ENCODE data around the gene C19orf33. TPM values are rescaled to one million over a fixed set of nuclear protein-coding genes. Genes with fewer than 3 reads are reported as not detected.

Gene C19orf33
- total RNA-seq, 2 experiments from 2014 or later: not detected

- TF ChIP-seq EZH2phosphoT487 (IDR thresholded peaks at IDR 0.05; ENCODE audit: borderline replicate concordance, low read depth, low read length) (no peak), CTCF (conservative IDR thresholded peaks at IDR 0.05; ENCODE audit: low read length) (no peak)
- DNase-seq (ENCODE audit: low spot score): no peak
- POLR2A ChIA-PET: no interaction called here
Measured at GRCh38 chr19:38307076-38307475, 3.0 kb downstream of the C19orf33 start.

GRCh38 chr19:38307597-38307996, 3.5 kb downstream of the C19orf33 start:
- Histone ChIP-seq H3K9me2 (ENCODE audit: insufficient read depth, low read length) (no peaks in the 10 kb centered on the region), H3K36me3 (ENCODE audit: insufficient read depth, low read length) (peaks cover 9% of the 10 kb centered on the region; the same call in 1 of the 2 replicates), H3K79me2 (ENCODE audit: insufficient read depth, low read depth, low read length) (no peaks in the 10 kb centered on the region), H2AFZ (ENCODE audit: low read length) (no peak overlapping the region), H3K4me1 (ENCODE audit: insufficient read depth, low read length, poor library complexity, severe bottlenecking) (no peaks in the 10 kb centered on the region), H3K4me3 (ENCODE audit: low read depth, low read length, poor library complexity, severe bottlenecking) (no peak overlapping the region), H3K9me3 (ENCODE audit: low read length) (no peaks in the 10 kb centered on the region), H3K27ac (ENCODE audit: low read depth, low read length, poor library complexity, severe bottlenecking) (no peak overlapping the region), H4K20me1 (ENCODE audit: insufficient read depth, low read length) (no peaks in the 10 kb centered on the region), H3K4me2 (ENCODE audit: low read length) (no peak overlapping the region)
- intact Hi-C loops (cut with micrococcal nuclease; ENCODE audit: unreplicated experiment): no loop called here
- no peak for DNase-seq (ENCODE audit: low spot score)
- BruUV-seq (replicated peaks): no TSS peak
- ChIA-PET POLR2A (no interaction called here), CTCF (ENCODE audit: unreplicated experiment) (no interaction called here)
- TF ChIP-seq EZH2phosphoT487 (IDR thresholded peaks at IDR 0.05; ENCODE audit: borderline replicate concordance, low read depth, low read length) (no peak), CTCF (conservative IDR thresholded peaks at IDR 0.05; ENCODE audit: low read length) (no peak)

More at GRCh38 chr19:38307076-38307475, 3.0 kb downstream of the C19orf33 start:
- no TSS peak for BruUV-seq (replicated peaks)
- no peaks in the 10 kb centered on the region for H3K79me2 ChIP-seq (ENCODE audit: insufficient read depth, low read depth, low read length)
- no peak overlapping the region for H3K27ac ChIP-seq (ENCODE audit: low read depth, low read length, poor library complexity, severe bottlenecking)
- H3K36me3 ChIP-seq (ENCODE audit: insufficient read depth, low read length): peaks cover 9% of the 10 kb centered on the region; the same call in 1 of the 2 replicates
- no peak overlapping the region for H3K4me3 ChIP-seq (ENCODE audit: low read depth, low read length, poor library complexity, severe bottlenecking)
- CTCF ChIA-PET (ENCODE audit: unreplicated experiment): no interaction called here
- H3K4me1 ChIP-seq (ENCODE audit: insufficient read depth, low read length, poor library complexity, severe bottlenecking): no peaks in the 10 kb centered on the region
- H2AFZ ChIP-seq (ENCODE audit: low read length): no peak overlapping the region
- H3K4me2 ChIP-seq (ENCODE audit: low read length): no peak overlapping the region
- no peaks in the 10 kb centered on the region for H3K9me2 ChIP-seq (ENCODE audit: insufficient read depth, low read length)
- intact Hi-C loops (cut with micrococcal nuclease; ENCODE audit: unreplicated experiment): no loop called here
- H4K20me1 ChIP-seq (ENCODE audit: insufficient read depth, low read length): no peaks in the 10 kb centered on the region
- no peaks in the 10 kb centered on the region for H3K9me3 ChIP-seq (ENCODE audit: low read length)

DNA sequence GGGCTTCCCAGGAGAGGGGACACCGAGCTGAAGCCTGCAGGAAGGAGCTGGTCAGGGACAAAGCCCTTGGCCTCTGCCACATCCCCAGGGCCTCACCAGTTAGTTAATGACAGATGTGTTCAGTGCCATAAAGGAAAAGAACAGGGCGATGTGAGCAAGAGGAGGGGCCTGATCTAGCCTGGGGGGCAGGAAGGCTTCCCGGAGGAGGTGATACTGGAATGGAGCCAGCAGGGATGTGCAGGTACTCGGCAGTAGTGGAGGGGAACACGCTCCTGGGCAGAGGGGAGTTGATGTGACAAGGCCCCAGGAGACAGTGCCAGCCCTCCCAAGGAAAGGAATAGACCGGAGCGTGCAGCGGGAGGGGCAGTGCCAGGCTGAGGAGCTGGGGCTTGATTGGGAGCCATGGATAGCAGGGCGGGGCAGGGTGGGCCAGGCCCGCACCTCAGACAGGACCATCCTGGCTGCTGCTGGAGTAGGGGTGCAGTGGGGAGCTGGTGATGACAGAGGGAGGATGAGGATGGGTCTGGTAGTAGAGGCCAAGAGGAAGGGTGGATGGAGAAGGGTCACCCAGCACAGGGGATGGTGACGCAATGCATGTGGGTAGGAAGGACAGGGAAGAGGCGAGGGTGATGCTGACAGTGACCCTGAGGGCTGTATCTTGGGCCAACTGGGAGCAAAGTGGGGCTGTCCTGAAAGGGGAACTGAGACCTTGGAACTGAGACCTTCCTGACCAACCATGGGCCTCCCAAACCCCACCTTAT, 4.1 kb downstream of the C19orf33 start:
- Histone ChIP-seq H3K9me2 (ENCODE audit: insufficient read depth, low read length) (no peaks in the 10 kb centered on the region), H3K4me3 (ENCODE audit: low read depth, low read length, poor library complexity, severe bottlenecking) (no peak overlapping the region), H2AFZ (ENCODE audit: low read length) (no peak overlapping the region), H3K4me2 (ENCODE audit: low read length) (no peak overlapping the region), H3K79me2 (ENCODE audit: insufficient read depth, low read depth, low read length) (no peaks in the 10 kb centered on the region), H4K20me1 (ENCODE audit: insufficient read depth, low read length) (no peaks in the 10 kb centered on the region), H3K9me3 (ENCODE audit: low read length) (no peaks in the 10 kb centered on the region), H3K4me1 (ENCODE audit: insufficient read depth, low read length, poor library complexity, severe bottlenecking) (no peaks in the 10 kb centered on the region), H3K36me3 (ENCODE audit: insufficient read depth, low read length) (peaks cover 9% of the 10 kb centered on the region; the same call in 1 of the 2 replicates), H3K27ac (ENCODE audit: low read depth, low read length, poor library complexity, severe bottlenecking) (no peak overlapping the region)
- intact Hi-C loops (cut with micrococcal nuclease; ENCODE audit: unreplicated experiment): no loop called here
- POLR2A ChIA-PET: no interaction called here
- no peak for TF ChIP-seq EZH2phosphoT487 (IDR thresholded peaks at IDR 0.05; ENCODE audit: borderline replicate concordance, low read depth, low read length)
- no peak for TF ChIP-seq CTCF (conservative IDR thresholded peaks at IDR 0.05; ENCODE audit: low read length)
- CTCF ChIA-PET (ENCODE audit: unreplicated experiment): no interaction called here
- DNase-seq (ENCODE audit: low spot score): no peak
- BruUV-seq (replicated peaks): no TSS peak
